ENCODE measurements around the gene DDX49. TPM values are rescaled to one million over a fixed set of nuclear protein-coding genes. Genes with fewer than 3 reads are reported as not detected.

DDX49 gene
- total and polyA plus RNA-seq, 9 of the 15 experiments (the other 6 are each of a cell fraction or from before 2014, with no cell fraction given), result 1.1 to 113 (median 45.7) TPM

DNA sequence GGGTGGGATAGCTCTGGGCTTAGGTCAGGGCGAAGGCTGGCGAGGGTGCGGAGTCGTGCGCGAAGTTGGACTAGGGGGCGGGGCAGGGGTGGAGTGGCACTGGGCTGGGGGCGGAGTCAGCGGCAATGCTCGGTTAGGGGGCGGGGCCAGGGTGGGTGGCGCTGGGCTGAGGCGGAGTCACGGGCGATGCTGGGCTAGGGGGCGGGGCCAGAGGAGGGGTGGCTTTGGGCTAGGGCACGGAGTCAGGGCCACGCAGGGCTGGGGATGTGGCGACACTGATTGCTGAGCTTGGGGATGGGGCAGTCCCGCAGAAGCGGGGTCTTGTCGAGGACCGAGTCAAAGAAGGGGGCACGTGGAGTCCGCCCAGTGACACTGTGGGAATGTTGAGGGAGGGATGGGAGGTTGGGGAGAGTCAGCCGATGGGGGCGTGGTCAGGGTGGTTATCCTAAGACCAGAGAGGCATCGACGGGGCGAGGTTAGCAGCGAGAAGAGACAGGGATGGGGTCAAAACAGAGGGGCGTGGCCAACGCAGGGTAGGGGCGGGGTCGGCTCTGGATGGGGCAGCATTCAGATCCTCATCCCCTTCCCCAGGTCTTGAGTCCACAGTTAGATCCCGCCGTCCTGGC is 12.8 kb downstream of the DDX49 start:
- peak; percentile 98 for ATAC-seq
- Histone ChIP-seq H3K4me2 (ENCODE audit: insufficient read depth, low read length) (peak overlapping the region; percentile 91), H4K20me1 (replicated peaks; ENCODE audit: control insufficient read depth, insufficient read depth, low read length) (0 out of 2 replicates have a peak, but pooled peaks cover 3% of the 10 kb centered on the region), H3K9me1 (ENCODE audit: control insufficient read depth, insufficient read depth, low read length) (peaks cover 2% of the 10 kb centered on the region), H2AFZ (ENCODE audit: low read depth, low read length) (peak overlapping the region; percentile 95), H3K4me3 (peak overlapping the region; percentile 50), H3K27ac (ENCODE audit: extremely low read depth, low read depth, low read length) (no peak overlapping the region), H3K79me2 (ENCODE audit: control insufficient read depth, insufficient read depth, low read length) (no peaks in the 10 kb centered on the region), H3K9ac (ENCODE audit: insufficient read depth in 1 of 2, low read depth in 2 of 2, low read length in 2 of 2) (peak overlapping the region in 1 of 2 experiments; percentile 77; a peak in 1 of 4 replicates), H3K9me3 (replicated peaks; ENCODE audit: control insufficient read depth, insufficient read depth, low read depth, low read length) (no peaks in the 10 kb centered on the region), H3K27me3 (ENCODE audit: control insufficient read depth in 2 of 2, insufficient read depth in 2 of 2, low read length in 2 of 2) (no peaks in the 10 kb centered on the region), H3K4me1 (replicated peaks in 1 of 2; ENCODE audit: control insufficient read depth in 2 of 2, insufficient read depth in 2 of 2, low read length in 2 of 2) (peaks cover 5 to 28% of the 10 kb centered on the region in 2 experiments; a peak in 4 of 5 replicates), H3K36me3 (ENCODE audit: control insufficient read depth, insufficient read depth, low read length) (peaks cover 12% of the 10 kb centered on the region; the same call in 1 of the 3 replicates)
- FAIRE-seq, result peak; percentile 91
- in situ Hi-C loops (cut with MboI) (no loop called here), intact Hi-C loops (cut with micrococcal nuclease) (no loop called here)
- no TSS peak for BruUV-seq (replicated peaks)
- DNase-seq (ENCODE audit: extremely low read depth in 1 of 4, low spot score in 3 of 4), result peak; percentile 92 to 98 (median 98)
- POLR2A ChIA-PET, result interaction anchor here (4.6 kb wide), 1 partner anchor 13 kb away, joined by 34 read pairs; the partner anchor contains the start of genes COPE and DDX49
- CTCF ChIA-PET (ENCODE audit: low intra/inter-chr PET ratio), result no interaction called here
- WGBS (ENCODE audit: insufficient coverage, low coverage, missing lambda C conversion rate), result 0% methylated on average over 9 of the region's 37 CpGs
- no peak for TF ChIP-seq C11orf30 (IDR thresholded peaks at IDR 0.05; ENCODE audit: low read depth)
- no peak for TF ChIP-seq HNRNPK (IDR thresholded peaks at IDR 0.05; ENCODE audit: low read depth, low read length, poor library complexity, severe bottlenecking)
- TF ChIP-seq CBFA2T3 (IDR thresholded peaks at IDR 0.05), result no peak
- TF ChIP-seq, protein P1, sequence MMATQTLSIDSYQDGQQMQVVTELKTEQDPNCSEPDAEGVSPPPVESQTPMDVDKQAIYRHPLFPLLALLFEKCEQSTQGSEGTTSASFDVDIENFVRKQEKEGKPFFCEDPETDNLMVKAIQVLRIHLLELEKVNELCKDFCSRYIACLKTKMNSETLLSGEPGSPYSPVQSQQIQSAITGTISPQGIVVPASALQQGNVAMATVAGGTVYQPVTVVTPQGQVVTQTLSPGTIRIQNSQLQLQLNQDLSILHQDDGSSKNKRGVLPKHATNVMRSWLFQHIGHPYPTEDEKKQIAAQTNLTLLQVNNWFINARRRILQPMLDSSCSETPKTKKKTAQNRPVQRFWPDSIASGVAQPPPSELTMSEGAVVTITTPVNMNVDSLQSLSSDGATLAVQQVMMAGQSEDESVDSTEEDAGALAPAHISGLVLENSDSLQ (IDR thresholded peaks at IDR 0.05), result peak; percentile 34
- no peak for TF ChIP-seq ATF1 (CRISPR knock-in tag; IDR thresholded peaks at IDR 0.05)
- TF ChIP-seq ATF1 (tag; IDR thresholded peaks at IDR 0.05), result peak; percentile 30; the same call in 1 of the 2 replicates
- TF ChIP-seq, protein P2, sequence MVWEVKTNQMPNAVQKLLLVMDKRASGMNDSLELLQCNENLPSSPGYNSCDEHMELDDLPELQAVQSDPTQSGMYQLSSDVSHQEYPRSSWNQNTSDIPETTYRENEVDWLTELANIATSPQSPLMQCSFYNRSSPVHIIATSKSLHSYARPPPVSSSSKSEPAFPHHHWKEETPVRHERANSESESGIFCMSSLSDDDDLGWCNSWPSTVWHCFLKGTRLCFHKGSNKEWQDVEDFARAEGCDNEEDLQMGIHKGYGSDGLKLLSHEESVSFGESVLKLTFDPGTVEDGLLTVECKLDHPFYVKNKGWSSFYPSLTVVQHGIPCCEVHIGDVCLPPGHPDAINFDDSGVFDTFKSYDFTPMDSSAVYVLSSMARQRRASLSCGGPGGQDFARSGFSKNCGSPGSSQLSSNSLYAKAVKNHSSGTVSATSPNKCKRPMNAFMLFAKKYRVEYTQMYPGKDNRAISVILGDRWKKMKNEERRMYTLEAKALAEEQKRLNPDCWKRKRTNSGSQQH (CRISPR knock-in tag; IDR thresholded peaks at IDR 0.05), result 0 out of 2 replicates have a peak, but pooled peaks have one; percentile 20
- TF ChIP-seq MAZ (CRISPR knock-in tag; conservative IDR thresholded peaks at IDR 0.05 in 1 of 2, IDR thresholded peaks at IDR 0.05 in 1 of 2), result peak; percentile 19 to 74; a peak in 3 of 4 replicates
- peak; percentile 44; the same call in 1 of the 2 replicates for TF ChIP-seq PHF21A (IDR thresholded peaks at IDR 0.05; ENCODE audit: borderline replicate concordance, low read depth)
- TF ChIP-seq L3MBTL2 (IDR thresholded peaks at IDR 0.05), result peak; percentile 40
- no peak for TF ChIP-seq HIVEP1 (CRISPR knock-in tag; IDR thresholded peaks at IDR 0.05)
- TF ChIP-seq, protein P3, sequence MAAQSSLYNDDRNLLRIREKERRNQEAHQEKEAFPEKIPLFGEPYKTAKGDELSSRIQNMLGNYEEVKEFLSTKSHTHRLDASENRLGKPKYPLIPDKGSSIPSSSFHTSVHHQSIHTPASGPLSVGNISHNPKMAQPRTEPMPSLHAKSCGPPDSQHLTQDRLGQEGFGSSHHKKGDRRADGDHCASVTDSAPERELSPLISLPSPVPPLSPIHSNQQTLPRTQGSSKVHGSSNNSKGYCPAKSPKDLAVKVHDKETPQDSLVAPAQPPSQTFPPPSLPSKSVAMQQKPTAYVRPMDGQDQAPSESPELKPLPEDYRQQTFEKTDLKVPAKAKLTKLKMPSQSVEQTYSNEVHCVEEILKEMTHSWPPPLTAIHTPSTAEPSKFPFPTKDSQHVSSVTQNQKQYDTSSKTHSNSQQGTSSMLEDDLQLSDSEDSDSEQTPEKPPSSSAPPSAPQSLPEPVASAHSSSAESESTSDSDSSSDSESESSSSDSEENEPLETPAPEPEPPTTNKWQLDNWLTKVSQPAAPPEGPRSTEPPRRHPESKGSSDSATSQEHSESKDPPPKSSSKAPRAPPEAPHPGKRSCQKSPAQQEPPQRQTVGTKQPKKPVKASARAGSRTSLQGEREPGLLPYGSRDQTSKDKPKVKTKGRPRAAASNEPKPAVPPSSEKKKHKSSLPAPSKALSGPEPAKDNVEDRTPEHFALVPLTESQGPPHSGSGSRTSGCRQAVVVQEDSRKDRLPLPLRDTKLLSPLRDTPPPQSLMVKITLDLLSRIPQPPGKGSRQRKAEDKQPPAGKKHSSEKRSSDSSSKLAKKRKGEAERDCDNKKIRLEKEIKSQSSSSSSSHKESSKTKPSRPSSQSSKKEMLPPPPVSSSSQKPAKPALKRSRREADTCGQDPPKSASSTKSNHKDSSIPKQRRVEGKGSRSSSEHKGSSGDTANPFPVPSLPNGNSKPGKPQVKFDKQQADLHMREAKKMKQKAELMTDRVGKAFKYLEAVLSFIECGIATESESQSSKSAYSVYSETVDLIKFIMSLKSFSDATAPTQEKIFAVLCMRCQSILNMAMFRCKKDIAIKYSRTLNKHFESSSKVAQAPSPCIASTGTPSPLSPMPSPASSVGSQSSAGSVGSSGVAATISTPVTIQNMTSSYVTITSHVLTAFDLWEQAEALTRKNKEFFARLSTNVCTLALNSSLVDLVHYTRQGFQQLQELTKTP (IDR thresholded peaks at IDR 0.05; ENCODE audit: low read depth in 1 of 2, partially characterized antibody in 2 of 2), result no peak
- TF ChIP-seq SIN3A (IDR thresholded peaks at IDR 0.05; ENCODE audit: borderline replicate concordance in 2 of 2, control insufficient read depth in 1 of 2, low read depth in 2 of 2, low read length in 2 of 2), result no peak
- no peak for TF ChIP-seq POLR2B (IDR thresholded peaks at IDR 0.05; ENCODE audit: low read depth, partially characterized antibody)
- no peak for TF ChIP-seq HDAC6 (IDR thresholded peaks at IDR 0.05; ENCODE audit: low read depth, low read length)
- no peak for TF ChIP-seq KDM2B (CRISPR knock-in tag; IDR thresholded peaks at IDR 0.05)

All from K562 (cell line).